Mesothelial cell of epicardium (in vitro differentiated cells): Measurements from ENCODE around the gene VPS72. TPM values are rescaled to one million over a fixed set of nuclear protein-coding genes. Genes with fewer than 3 reads are reported as not detected.

ENCODE experiments used
- DNase-seq, 2 experiments: peaks; one replicate each; pipeline ENCODE4 v3.0.0; 2021; ENCODE audit warnings: low spot score in 2 of 2; ENCODE audit not compliant: unreplicated experiment in 2 of 2
- H3K27ac Mint-ChIP-seq: 2 replicates; pipeline ENCODE4 v1.8.0; 2021; ENCODE audit warnings: mixed read lengths
- H3K27me3 Mint-ChIP-seq: 2 replicates; pipeline ENCODE4 v1.8.0; 2021; ENCODE audit warnings: low read depth, mixed read lengths
- H3K36me3 Mint-ChIP-seq: 2 replicates; pipeline ENCODE4 v1.8.0; 2021; ENCODE audit warnings: mixed read lengths
- H3K4me1 Mint-ChIP-seq: 2 replicates; pipeline ENCODE4 v1.8.0; 2021; ENCODE audit warnings: mixed read lengths
- H3K4me3 Mint-ChIP-seq: 2 replicates; pipeline ENCODE4 v1.8.0; 2021; ENCODE audit warnings: mild to moderate bottlenecking, moderate library complexity, mixed read lengths
- H3K9me3 Mint-ChIP-seq: 2 replicates; pipeline ENCODE4 v1.8.0; 2021; ENCODE audit warnings: mixed read lengths
- CTCF ChIP-seq: fragments of 200-600 bp; sonication (generic); IDR thresholded peaks from one replicate; pipeline ENCODE4 v1.5.0; 2021; ENCODE audit warnings: antibody characterized with exemption; ENCODE audit not compliant: unreplicated experiment
- total RNA-seq: library from RNA; stranded (reverse); gene quantifications from 3 replicates; pipeline ENCODE4 v1.2.1, GENCODE V29; 2021

The VPS72 gene
- total RNA-seq, 1 donor from 2014 or later: 87.2 TPM

DNA sequence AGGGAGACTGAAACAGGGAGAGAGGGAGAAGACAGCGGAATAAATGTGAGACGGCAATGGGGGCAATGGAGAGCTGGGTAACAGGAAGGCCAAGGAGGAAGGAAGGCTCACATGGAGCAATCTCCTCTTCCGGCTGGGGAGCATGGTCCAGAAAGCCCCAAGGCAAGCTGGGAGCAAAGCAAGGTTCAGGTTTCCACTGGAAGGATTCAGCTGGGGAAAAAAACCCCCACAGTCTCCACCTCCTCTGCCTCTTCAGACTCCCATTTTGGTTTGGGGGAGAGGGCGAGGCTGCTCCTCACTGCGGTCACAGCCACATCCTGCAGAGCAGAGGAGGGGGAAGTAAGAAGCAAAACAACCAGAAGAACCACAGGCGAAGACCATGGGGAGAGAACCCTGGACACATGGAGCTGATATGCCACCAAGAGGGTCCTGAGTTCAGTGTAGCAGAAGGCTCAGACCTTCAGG is 32.9 kb downstream of the VPS72 start:
- no peaks in the 10 kb centered on the region for H3K9me3 Mint-ChIP-seq
- no peak for TF ChIP-seq CTCF
- peaks cover 27% of the 10 kb centered on the region for H3K36me3 Mint-ChIP-seq
- no peak for DNase-seq
- no peaks in the 10 kb centered on the region for H3K27me3 Mint-ChIP-seq
- no peak overlapping the region for H3K4me3 Mint-ChIP-seq
- H3K27ac Mint-ChIP-seq: no peak overlapping the region
- H3K4me1 Mint-ChIP-seq: no peaks in the 10 kb centered on the region

DNA sequence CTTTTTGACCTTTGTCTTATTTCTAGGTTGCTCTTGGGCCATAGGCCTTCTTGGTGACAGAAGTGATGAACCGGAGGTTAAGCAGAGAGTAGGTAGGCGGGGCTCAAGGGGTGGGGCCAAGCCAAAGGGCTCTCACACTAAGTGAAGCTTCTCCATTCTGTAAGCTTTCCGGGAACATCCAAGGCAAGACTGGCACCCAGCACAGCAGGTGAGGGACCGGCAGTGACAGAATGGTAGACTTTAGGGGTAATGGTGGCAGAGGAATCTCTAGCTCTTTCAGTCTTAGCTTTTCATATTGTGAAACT is 33.5 kb downstream of the VPS72 start, which contains the start of gene TNFAIP8L2:
TSS of gene TNFAIP8L2 (plus strand) at position 135 of the 305 bp plus-strand sequence. CDS start 2,049 bp downstream, outside the sequence.
- H3K9me3 Mint-ChIP-seq: no peaks in the 10 kb centered on the region

DNA sequence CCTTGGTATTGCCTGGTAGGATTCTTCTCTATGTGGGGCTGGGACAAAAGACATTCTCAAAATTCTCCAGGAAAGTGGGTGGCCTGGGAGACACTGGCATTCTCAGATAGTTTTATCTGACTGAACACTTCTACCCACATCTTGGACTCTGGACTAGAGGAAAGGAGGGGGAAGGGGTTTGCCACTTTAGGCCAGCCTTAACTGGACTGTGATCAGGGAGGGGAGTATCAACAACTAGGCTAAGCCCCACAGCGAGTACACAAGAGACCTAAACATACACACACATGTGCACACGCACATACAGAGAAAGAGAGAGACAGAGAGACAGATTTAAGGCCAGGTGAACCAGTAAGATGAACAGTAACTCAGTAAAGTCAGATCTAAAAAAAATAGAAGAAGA is 42.3 kb downstream of the VPS72 start:
- Mint-ChIP-seq H3K4me3 (peak overlapping the region; percentile 79), H3K27ac (no peak overlapping the region), H3K9me3 (no peaks in the 10 kb centered on the region), H3K36me3 (no peaks in the 10 kb centered on the region), H3K27me3 (peaks cover 27% of the 10 kb centered on the region), H3K4me1 (peaks cover 12% of the 10 kb centered on the region)
- no peak for DNase-seq
- no peak for TF ChIP-seq CTCF

More for the DNA sequence above, 33.5 kb downstream of the VPS72 start, which contains the start of gene TNFAIP8L2:
- TF ChIP-seq CTCF: no peak
- Mint-ChIP-seq H3K27me3 (no peaks in the 10 kb centered on the region), H3K27ac (no peak within 1 kb of the TSS), H3K4me1 (no peaks in the 10 kb centered on the region), H3K4me3 (no peak within 1 kb of the TSS), H3K36me3 (peaks cover 21% of the 10 kb centered on the region)
- no peak for DNase-seq

DNA sequence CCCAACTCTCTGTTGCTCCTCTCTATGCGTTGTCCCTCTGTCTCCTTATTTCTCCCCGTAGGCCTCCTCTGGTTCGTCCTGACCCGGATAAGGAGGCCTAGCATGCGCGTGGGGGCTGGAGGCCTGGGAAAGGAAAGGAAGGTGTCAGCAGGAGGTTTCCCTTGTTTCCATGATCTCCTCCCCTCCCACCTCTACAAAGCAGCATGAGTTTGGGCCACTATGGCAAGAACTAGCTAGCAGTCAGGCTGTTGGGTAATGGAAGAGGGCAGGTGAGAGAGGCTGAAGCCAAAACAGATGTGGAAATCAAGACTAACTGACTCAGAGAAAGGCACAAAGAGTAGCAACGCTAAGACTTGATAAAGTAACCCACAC is 42.9 kb downstream of the VPS72 start:
- Mint-ChIP-seq H3K4me1 (peaks cover 12% of the 10 kb centered on the region), H3K36me3 (no peaks in the 10 kb centered on the region), H3K9me3 (no peaks in the 10 kb centered on the region), H3K27ac (peak overlapping the region; percentile 63), H3K4me3 (peak overlapping the region; percentile 79), H3K27me3 (peaks cover 27% of the 10 kb centered on the region)
- no peak for DNase-seq
- TF ChIP-seq CTCF: no peak

DNA sequence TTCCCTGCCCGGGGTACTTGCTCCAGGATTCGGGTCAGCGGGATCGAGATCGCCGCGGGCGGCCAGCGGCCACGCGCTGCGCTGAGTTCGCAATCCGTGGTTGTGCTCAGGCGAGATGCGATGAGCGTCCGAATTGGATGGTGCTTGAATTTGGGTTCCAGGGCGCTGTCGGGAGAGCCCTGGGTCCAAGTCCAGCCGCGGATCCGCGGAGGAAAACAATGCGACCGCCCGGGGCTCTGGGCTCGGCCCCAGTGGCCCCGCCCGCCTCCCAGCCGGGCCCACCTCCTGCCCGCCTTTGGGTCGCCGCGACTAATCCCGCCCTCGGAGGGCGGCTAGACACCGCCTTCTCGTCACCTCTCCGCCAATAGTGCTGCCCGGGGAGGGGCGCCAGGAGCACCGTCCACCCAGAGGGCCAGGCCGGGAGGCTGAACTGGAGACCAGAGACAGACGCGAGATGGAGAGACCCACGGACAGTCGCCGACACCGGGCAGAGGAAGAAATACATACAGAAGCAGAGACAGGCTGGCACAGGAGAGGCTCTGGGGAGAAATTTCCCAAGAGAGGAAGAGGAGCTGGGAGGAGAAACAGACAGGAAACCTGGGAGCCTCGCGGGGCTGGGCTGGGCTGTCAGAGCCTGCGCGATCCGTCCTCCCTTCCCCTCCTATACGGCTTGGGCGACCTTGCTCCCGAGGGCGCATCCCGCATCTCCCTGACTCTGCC is 43.4 kb downstream of the VPS72 start, which contains the start of gene SEMA6C:
TSS of gene SEMA6C (minus strand) at position 220 of the 720 bp plus-strand sequence. CDS start 4,010 bp downstream, outside the sequence.
- DNase-seq: peak; percentile 76 to 82
- Mint-ChIP-seq H3K27ac (peak within 1 kb of the TSS; percentile 63), H3K27me3 (peaks cover 27% of the 10 kb centered on the region), H3K4me1 (peaks cover 12% of the 10 kb centered on the region), H3K4me3 (peak within 1 kb of the TSS; percentile 79), H3K9me3 (no peaks in the 10 kb centered on the region), H3K36me3 (no peaks in the 10 kb centered on the region)
- no peak for TF ChIP-seq CTCF
